Measurements from ENCODE around the gene GNAI2. TPM values are rescaled to one million over a fixed set of nuclear protein-coding genes. Genes with fewer than 3 reads are reported as not detected.
A peak's percentile ranks its signal among the peaks of the same experiment; 100 is the strongest.

The GNAI2 gene
- total and polyA plus RNA-seq, 12 donors, result 107 to 270 (median 146) TPM

DNA sequence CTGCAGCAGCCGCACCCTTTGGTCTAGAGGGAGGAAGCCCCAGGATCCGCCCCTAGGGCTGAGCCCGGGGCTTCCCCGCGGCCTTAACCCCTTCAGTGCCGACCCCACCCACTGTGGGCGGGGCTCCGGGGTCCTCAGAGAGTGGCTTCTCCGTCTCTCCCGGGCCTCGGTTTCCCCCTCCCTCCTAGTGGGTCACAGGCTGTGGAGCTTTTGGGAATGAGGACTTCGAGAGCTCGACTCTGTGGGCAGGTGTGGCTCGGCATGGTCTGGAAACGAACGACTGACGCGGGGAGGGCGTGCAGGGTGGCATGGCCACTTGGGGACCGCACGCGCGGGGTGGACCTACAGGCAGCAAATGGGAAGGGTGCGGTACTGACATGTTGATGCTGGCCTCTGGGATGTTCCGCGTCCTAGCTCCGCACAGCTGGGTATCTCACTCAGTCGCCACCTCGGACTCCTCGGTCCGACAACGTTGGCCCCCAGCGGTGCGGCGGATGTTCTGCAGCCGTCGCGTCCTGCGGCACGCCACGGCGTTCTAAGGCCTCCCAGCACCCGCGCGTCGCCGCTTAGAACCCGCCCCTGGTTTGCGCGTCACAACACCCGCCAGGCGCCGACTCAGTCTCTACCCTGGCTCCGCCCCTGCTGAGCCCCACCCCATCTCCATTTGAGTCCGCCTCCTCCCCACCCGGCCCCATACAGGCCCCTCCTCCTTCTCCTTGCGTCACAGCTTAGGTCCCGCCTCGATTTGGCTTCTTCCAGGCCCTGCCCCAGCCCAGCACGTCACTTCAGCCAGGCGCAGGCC lies 63.0 kb downstream of the GNAI2 start, which contains the start of the genes HYAL3 and NAA80:
Gene HYAL3 (minus strand): TSS at position 570 of the 802 bp plus-strand sequence. CDS start 3,803 bp downstream, outside the sequence.
Gene NAA80 (minus strand): TSS at position 570 of the 802 bp plus-strand sequence. CDS start 1,942 bp downstream, outside the sequence.
- peak within 1 kb of the TSS; percentile 52 to 82 (median 68) for H3K4me3 ChIP-seq
- intact Hi-C loops (cut with DNase I), result no loop called here
- peaks cover 22 to 59% (median 52%) of the 10 kb centered on the region in 9 donors for H3K4me1 ChIP-seq
- peaks cover 0 to 22% (median 0%) of the 10 kb centered on the region in 9 donors for H3K36me3 ChIP-seq
- 0 to 1% methylated on average over 61 of the region's 61 CpGs for WGBS, 2 donors
- no peaks in the 10 kb centered on the region for H3K27me3 ChIP-seq
- ATAC-seq (peak; percentile 86 to 91 (median 90)), DNase-seq (peak; percentile 99 to 100)
- TF ChIP-seq, protein P1, sequence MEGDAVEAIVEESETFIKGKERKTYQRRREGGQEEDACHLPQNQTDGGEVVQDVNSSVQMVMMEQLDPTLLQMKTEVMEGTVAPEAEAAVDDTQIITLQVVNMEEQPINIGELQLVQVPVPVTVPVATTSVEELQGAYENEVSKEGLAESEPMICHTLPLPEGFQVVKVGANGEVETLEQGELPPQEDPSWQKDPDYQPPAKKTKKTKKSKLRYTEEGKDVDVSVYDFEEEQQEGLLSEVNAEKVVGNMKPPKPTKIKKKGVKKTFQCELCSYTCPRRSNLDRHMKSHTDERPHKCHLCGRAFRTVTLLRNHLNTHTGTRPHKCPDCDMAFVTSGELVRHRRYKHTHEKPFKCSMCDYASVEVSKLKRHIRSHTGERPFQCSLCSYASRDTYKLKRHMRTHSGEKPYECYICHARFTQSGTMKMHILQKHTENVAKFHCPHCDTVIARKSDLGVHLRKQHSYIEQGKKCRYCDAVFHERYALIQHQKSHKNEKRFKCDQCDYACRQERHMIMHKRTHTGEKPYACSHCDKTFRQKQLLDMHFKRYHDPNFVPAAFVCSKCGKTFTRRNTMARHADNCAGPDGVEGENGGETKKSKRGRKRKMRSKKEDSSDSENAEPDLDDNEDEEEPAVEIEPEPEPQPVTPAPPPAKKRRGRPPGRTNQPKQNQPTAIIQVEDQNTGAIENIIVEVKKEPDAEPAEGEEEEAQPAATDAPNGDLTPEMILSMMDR (IDR thresholded peaks at IDR 0.05), result peak in 8 of 9 donors; percentile 16 to 52 (median 42)
- H3K27ac ChIP-seq, result peak within 1 kb of the TSS; percentile 87 to 96 (median 95)
- H3K9me3 ChIP-seq, result no peaks in the 10 kb centered on the region

DNA sequence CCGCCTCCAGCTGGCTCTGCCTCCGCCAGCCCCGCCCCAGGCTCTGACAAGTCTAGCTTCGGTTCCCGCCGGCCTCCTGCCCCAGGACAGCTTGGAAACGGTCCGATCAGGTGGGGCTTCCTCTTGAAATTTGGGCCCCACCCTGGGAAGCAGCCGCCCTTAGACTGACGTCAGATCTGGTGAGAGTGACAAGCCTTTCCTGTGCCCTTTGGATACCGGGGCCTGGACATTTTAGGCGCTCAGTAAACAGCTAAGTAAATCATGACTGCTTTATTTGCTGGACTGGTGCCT lies 63.6 kb downstream of the GNAI2 start:
- no peak for ATAC-seq
- intact Hi-C loops (cut with DNase I), result no loop called here
- H3K9me3 ChIP-seq, result no peaks in the 10 kb centered on the region
- H3K27me3 ChIP-seq, result no peaks in the 10 kb centered on the region
- H3K4me1 ChIP-seq, result peaks cover 22 to 59% (median 52%) of the 10 kb centered on the region in 9 donors
- H3K4me3 ChIP-seq, result peak overlapping the region; percentile 16 to 82 (median 57)
- H3K36me3 ChIP-seq, result peaks cover 0 to 22% (median 0%) of the 10 kb centered on the region in 9 donors
- peak overlapping the region; percentile 66 to 95 (median 94) for H3K27ac ChIP-seq
- WGBS, 2 donors, result 0 to 1% methylated on average over 12 of the region's 12 CpGs
- no peak for DNase-seq
- TF ChIP-seq, protein P1 (IDR thresholded peaks at IDR 0.05), result no peak

DNA sequence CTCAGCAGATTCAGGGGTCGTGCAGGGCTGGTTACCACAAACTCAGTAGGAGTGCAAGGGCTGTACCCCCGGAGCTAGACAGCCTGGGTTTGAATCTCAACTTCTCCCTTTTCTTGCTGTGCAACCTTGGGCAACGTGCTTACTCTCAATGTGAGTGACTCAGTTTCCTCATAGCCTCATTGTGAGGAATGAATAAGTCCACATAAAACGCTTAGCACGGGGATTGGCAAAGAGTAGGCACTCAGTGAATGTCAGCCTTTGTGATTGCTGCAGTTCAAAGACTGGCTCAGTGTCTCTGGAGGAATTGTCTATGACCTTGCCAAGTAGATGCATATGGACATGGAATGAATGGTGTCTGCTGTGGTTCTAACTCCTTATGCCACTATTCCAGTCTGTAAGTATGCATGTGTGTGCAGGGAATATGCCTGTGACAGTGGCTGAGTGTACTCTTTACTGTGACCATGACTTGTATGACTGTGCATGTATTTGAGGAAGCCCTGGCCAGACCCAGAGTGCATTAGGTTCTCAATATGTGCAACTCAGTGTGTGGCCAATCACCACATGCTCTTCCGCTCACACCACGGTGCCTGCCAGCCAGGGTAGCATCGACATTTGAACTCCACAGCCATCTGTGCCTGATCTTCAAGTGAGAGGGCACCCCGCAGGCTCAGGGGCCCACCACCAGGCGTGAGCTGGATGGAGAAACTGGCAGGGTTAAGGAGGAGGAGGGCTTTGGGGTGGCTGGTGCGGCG lies 64.1 kb downstream of the GNAI2 start:
- no peaks in the 10 kb centered on the region for H3K27me3 ChIP-seq
- H3K4me3 ChIP-seq, result peak overlapping the region; percentile 16 to 82 (median 57)
- peaks cover 0 to 22% (median 0%) of the 10 kb centered on the region in 9 donors for H3K36me3 ChIP-seq
- H3K27ac ChIP-seq, result peak overlapping the region; percentile 66 to 95 (median 94)
- TF ChIP-seq, protein P1 (IDR thresholded peaks at IDR 0.05), result no peak
- H3K9me3 ChIP-seq, result no peaks in the 10 kb centered on the region
- 45 to 51% methylated on average over 12 of the region's 12 CpGs for WGBS, 2 donors
- DNase-seq (no peak), ATAC-seq (no peak)
- intact Hi-C loops (cut with DNase I), result loop anchor here in 2 of 10 donors (2.0 to 5.0 kb wide), 2 partner anchors 21 to 37 kb away; no protein-coding TSS in a partner anchor
- peaks cover 22 to 59% (median 52%) of the 10 kb centered on the region in 9 donors for H3K4me1 ChIP-seq

DNA sequence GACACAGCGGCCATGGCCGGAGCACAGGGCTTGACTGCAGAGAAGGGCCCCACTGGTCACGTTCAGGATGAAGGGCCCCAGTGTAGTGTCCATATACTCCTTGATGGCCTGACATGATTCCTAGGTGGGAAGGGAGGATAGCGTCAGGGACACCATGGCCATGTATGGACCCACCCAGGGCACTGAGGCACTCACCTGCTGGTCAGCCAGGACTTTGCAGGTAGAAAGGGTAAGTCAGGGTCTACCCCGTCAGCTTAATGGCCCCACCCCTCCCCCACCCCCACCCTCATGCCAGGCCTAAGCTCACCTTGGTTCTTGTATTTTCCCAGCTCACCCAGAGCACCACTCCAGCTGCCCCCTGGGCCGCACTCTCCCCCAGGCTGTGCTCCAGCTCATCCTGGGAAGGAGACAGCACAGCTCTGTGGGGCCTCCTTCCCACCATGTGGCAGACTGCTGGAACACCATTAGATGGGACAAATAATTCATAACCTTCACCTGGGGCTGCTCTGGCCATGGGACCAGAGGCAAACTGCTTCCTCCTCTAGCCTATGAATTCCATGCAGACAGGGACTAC lies 64.8 kb downstream of the GNAI2 start:
- Histone ChIP-seq H3K36me3 (peaks cover 0 to 22% (median 0%) of the 10 kb centered on the region in 9 donors), H3K4me1 (peaks cover 22 to 59% (median 52%) of the 10 kb centered on the region in 9 donors), H3K4me3 (peak overlapping the region in 9 of 10 donors; percentile 16 to 82 (median 63)), H3K27ac (peak overlapping the region; percentile 66 to 95 (median 94)), H3K27me3 (no peaks in the 10 kb centered on the region), H3K9me3 (no peaks in the 10 kb centered on the region)
- TF ChIP-seq, protein P1 (IDR thresholded peaks at IDR 0.05), result no peak
- intact Hi-C loops (cut with DNase I), result loop anchor here in 2 of 10 donors (2.0 to 5.0 kb wide), 2 partner anchors 20 to 37 kb away; no protein-coding TSS in a partner anchor
- 87 to 91% methylated on average over 6 of the region's 6 CpGs for WGBS, 2 donors
- no peak for ATAC-seq
- DNase-seq, result no peak

Measured in heart right ventricle (tissue), 16 donors.